Liver (tissue), 3 donors: ENCODE data around the gene NHP2.

Experiments
- GABPA ChIP-seq, 2 donors: IDR thresholded peaks in 1 of 2; conservative IDR thresholded peaks in 1 of 2; 2 replicates each; pipeline ENCODE4 v1.6.1; 2016; ENCODE audit warnings: antibody characterized with exemption in 2 of 2, mild to moderate bottlenecking in 1 of 2, moderate library complexity in 1 of 2
- HNF4A ChIP-seq, 2 donors: conservative IDR thresholded peaks; 2 replicates each; pipeline ENCODE4 v1.6.1; 2016; ENCODE audit warnings: antibody characterized with exemption in 2 of 2, mild to moderate bottlenecking in 2 of 2
- HNF4G ChIP-seq: IDR thresholded peaks from 2 replicates; pipeline ENCODE4 v1.6.1; 2016; ENCODE audit warnings: antibody characterized with exemption
- RAD21 ChIP-seq, 2 donors: IDR thresholded peaks; 2 replicates each; pipeline ENCODE4 v1.6.1; 2016; ENCODE audit warnings: antibody characterized with exemption in 2 of 2, mild to moderate bottlenecking in 2 of 2
- SP1 ChIP-seq: IDR thresholded peaks from 2 replicates; pipeline ENCODE4 v1.6.1; 2018; ENCODE audit warnings: antibody characterized with exemption, mild to moderate bottlenecking
- TAF1 ChIP-seq: conservative IDR thresholded peaks from 2 replicates; pipeline ENCODE4 v1.6.1; 2016; ENCODE audit warnings: antibody characterized with exemption, mild to moderate bottlenecking
- YY1 ChIP-seq: IDR thresholded peaks from 2 replicates; pipeline ENCODE4 v1.6.1; 2016; ENCODE audit warnings: antibody characterized with exemption, mild to moderate bottlenecking
- TF ChIP-seq, protein P1 (sequence below): fragments of 150-350 bp; IDR thresholded peaks from 2 replicates; pipeline ENCODE4 v1.5.1; 2017; ENCODE audit warnings: improper control_type of control experiment, low read depth, low read length; ENCODE audit not compliant: missing input control
- TF ChIP-seq, protein P2 (sequence below): IDR thresholded peaks from 2 replicates; pipeline ENCODE4 v1.6.1; 2016; ENCODE audit warnings: antibody characterized with exemption
- donor health status: healthy.
- donor health status: healthy.

DNA sequence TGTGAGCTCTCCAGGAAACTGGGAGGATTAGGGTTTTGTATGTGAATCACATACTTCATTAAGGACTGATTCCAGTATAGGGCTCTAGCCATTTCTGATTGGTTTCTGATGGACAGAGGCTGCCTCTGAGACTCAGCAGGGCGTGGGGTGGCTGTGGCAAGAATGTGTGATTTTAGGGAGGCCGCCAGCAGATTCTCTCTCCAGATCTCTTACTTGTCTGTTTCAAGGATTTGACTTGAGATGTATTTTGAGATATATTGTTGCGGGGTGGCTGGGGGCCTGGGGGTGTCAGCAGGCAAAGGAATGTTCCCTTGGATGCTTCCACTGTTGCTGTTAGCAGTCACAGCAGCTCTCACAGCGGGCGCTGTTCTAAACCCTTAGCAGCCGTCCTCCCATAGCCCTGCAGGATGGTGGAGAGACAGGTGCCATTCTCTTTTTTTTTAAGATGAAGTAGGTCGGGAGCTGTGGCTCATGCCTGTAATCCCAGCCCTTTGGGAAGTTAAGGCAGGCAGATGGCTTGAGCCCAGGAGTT, 42.7 kb upstream of the NHP2 start:
- TF ChIP-seq GABPA (IDR thresholded peaks at IDR 0.05 in 1 of 2, conservative IDR thresholded peaks at IDR 0.05 in 1 of 2) (no peak), HNF4G (no peak), YY1 (no peak), RAD21 (IDR thresholded peaks at IDR 0.05) (no peak), SP1 (no peak), HNF4A (conservative IDR thresholded peaks at IDR 0.05) (no peak), TAF1 (no peak)
- TF ChIP-seq, protein P1, sequence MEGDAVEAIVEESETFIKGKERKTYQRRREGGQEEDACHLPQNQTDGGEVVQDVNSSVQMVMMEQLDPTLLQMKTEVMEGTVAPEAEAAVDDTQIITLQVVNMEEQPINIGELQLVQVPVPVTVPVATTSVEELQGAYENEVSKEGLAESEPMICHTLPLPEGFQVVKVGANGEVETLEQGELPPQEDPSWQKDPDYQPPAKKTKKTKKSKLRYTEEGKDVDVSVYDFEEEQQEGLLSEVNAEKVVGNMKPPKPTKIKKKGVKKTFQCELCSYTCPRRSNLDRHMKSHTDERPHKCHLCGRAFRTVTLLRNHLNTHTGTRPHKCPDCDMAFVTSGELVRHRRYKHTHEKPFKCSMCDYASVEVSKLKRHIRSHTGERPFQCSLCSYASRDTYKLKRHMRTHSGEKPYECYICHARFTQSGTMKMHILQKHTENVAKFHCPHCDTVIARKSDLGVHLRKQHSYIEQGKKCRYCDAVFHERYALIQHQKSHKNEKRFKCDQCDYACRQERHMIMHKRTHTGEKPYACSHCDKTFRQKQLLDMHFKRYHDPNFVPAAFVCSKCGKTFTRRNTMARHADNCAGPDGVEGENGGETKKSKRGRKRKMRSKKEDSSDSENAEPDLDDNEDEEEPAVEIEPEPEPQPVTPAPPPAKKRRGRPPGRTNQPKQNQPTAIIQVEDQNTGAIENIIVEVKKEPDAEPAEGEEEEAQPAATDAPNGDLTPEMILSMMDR = no peak
- TF ChIP-seq, protein P2, sequence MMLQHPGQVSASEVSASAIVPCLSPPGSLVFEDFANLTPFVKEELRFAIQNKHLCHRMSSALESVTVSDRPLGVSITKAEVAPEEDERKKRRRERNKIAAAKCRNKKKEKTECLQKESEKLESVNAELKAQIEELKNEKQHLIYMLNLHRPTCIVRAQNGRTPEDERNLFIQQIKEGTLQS = no peak
